ENCODE data around the gene PEX19.

DNA sequence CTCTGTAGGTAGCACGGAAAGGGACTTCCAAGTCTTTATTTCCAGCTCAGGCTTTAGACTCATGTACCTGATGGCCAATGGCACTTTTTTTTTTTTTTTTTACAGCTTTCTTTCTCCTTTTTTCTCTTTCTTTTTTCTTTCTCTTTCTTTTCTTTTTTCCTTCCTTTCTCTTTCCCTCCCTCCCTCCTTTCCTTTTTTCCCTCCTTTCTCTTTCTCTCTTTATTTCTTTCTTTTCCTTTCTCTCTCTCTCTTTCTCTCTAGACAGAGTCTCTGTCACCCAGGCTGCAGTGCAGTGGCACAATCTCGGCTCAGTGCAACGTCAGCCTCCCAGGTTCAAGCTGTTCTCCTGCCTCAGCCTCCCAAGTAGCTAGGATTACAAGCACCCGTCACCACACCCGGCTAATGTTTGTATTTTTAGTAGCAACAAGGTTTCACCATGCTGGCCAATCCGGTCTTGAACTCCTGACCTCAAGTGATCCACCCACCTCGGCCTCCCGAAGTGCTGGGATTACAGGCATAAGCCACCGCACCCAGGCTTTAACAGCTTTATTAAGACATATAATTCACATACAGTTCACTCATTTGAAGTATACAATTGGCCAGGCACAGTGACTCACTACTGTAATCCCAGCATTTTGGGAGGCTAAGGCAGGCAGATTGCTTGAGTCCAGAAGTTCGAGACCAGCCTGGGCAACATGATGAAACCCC is 17.5 kb downstream of the PEX19 start:
- TF ChIP-seq, protein P1, sequence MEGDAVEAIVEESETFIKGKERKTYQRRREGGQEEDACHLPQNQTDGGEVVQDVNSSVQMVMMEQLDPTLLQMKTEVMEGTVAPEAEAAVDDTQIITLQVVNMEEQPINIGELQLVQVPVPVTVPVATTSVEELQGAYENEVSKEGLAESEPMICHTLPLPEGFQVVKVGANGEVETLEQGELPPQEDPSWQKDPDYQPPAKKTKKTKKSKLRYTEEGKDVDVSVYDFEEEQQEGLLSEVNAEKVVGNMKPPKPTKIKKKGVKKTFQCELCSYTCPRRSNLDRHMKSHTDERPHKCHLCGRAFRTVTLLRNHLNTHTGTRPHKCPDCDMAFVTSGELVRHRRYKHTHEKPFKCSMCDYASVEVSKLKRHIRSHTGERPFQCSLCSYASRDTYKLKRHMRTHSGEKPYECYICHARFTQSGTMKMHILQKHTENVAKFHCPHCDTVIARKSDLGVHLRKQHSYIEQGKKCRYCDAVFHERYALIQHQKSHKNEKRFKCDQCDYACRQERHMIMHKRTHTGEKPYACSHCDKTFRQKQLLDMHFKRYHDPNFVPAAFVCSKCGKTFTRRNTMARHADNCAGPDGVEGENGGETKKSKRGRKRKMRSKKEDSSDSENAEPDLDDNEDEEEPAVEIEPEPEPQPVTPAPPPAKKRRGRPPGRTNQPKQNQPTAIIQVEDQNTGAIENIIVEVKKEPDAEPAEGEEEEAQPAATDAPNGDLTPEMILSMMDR (IDR thresholded peaks at IDR 0.05) = no peak
- TF ChIP-seq POLR2A (IDR thresholded peaks at IDR 0.05; ENCODE audit: low read depth) = no peak
- TF ChIP-seq POLR2AphosphoS5 (IDR thresholded peaks at IDR 0.05) = no peak

All from esophagus muscularis mucosa (tissue), 3 donors.